Omental fat pad (tissue), 4 donors: ENCODE data around the gene KLC3. TPM values are rescaled to one million over a fixed set of nuclear protein-coding genes. Genes with fewer than 3 reads are reported as not detected.
A peak's percentile ranks its signal among the peaks of the same experiment; 100 is the strongest.

Source experiments
- ATAC-seq: fragments of 150-250 bp; one replicate; pipeline ENCODE4 v1.9.1; 2016; ENCODE audit warnings: mild to moderate bottlenecking, moderate library complexity; ENCODE audit not compliant: low FRiP score
- DNase-seq: peaks from one replicate; pipeline ENCODE4 v3.0.0-alpha.2; 2019; ENCODE audit warnings: low spot score
- CTCF ChIP-seq, 3 donors: fragments of 450-650 bp; IDR thresholded peaks; one replicate each; pipeline ENCODE4 v1.5.1; 2016 to 2017; ENCODE audit warnings: antibody characterized with exemption in 3 of 3, mild to moderate bottlenecking in 3 of 3, moderate library complexity in 2 of 3
- total RNA-seq, 4 donors: library from RNA; depleted of rRNA; stranded (reverse); fragments of >200 nt; gene quantifications; one replicate each; pipeline ENCODE4 v1.1.0, GENCODE V29; 2016

KLC3 gene
- 1 to 10 TPM in 1 of 4 donors, under 1 TPM in 1, not detected in 2; 0.36 to 2.0 TPM for total RNA-seq

GRCh38 chr19:45340232-45340898 lies at the start of gene KLC3:
Gene KLC3, plus strand, starts transcription at chr19:45340750. Its CDS starts 4,792 bp downstream, at chr19:45345542.
- DNase-seq (no peak), ATAC-seq (peak; percentile 28)
- no peak for TF ChIP-seq CTCF (IDR thresholded peaks at IDR 0.05)

- ATAC-seq (no peak), DNase-seq (no peak)
- TF ChIP-seq CTCF (IDR thresholded peaks at IDR 0.05), result no peak
Measured at GRCh38 chr19:45291834-45292233, 48.7 kb upstream of the KLC3 start.

GRCh38 chr19:45293682-45294081 lies 46.9 kb upstream of the KLC3 start:
- ATAC-seq, result no peak

GRCh38 chr19:45294291-45295029 lies 46.1 kb upstream of the KLC3 start:
- DNase-seq, result no peak
- no peak for ATAC-seq
- no peak for TF ChIP-seq CTCF (IDR thresholded peaks at IDR 0.05)

More at GRCh38 chr19:45293682-45294081, 46.9 kb upstream of the KLC3 start:
- TF ChIP-seq CTCF (IDR thresholded peaks at IDR 0.05), result no peak
- DNase-seq, result no peak

- TF ChIP-seq CTCF (IDR thresholded peaks at IDR 0.05), result no peak
Measured at GRCh38 chr19:45295873-45296272, 44.7 kb upstream of the KLC3 start.

GRCh38 chr19:45296355-45296754 lies 44.2 kb upstream of the KLC3 start:
- TF ChIP-seq CTCF (IDR thresholded peaks at IDR 0.05), result no peak
- ATAC-seq (no peak), DNase-seq (no peak)

More at GRCh38 chr19:45295873-45296272, 44.7 kb upstream of the KLC3 start:
- ATAC-seq (no peak), DNase-seq (no peak)
